SKM-1 treated with dmso at 0.1 percent for 144 hours (cell line): Measurements from ENCODE around the gene ANKRD11.
"Not testable (repeated sequence)": the region's sequence is repeated elsewhere in the genome, so short reads cannot be mapped to it uniquely, and the experiment has no call there.

Experiments
- DNase-seq: peaks from one replicate; lab custom pipeline; 2025; ENCODE audit not compliant: unreplicated experiment; lab: John Stamatoyannopoulos, UW

ANKRD11 gene

GRCh38 chr16:89386306-89387185 lies 103.8 kb downstream of the ANKRD11 start:
- no peak for DNase-seq

GRCh38 chr16:89385712-89386111 lies 104.6 kb downstream of the ANKRD11 start:
- DNase-seq: no peak

- no peak for DNase-seq
These were observed 106.1 kb downstream of the ANKRD11 start for GRCh38 chr16:89384282-89384681.

GRCh38 chr16:89383095-89384003 lies 107.0 kb downstream of the ANKRD11 start:
- no peak for DNase-seq

GRCh38 chr16:89382555-89382954 lies 107.8 kb downstream of the ANKRD11 start:
- DNase-seq: not testable (repeated sequence)

GRCh38 chr16:89381788-89382187 lies 108.6 kb downstream of the ANKRD11 start:
- no peak for DNase-seq

- DNase-seq: no peak
These were observed 109.7 kb downstream of the ANKRD11 start for GRCh38 chr16:89380681-89381080.

- no peak for DNase-seq
These were observed 111.2 kb downstream of the ANKRD11 start for GRCh38 chr16:89378947-89379771.

- no peak for DNase-seq
These were observed 112.9 kb downstream of the ANKRD11 start for GRCh38 chr16:89377453-89377848.

GRCh38 chr16:89376812-89377452 lies 113.4 kb downstream of the ANKRD11 start:
- no peak for DNase-seq

- no peak for DNase-seq
These were observed 114.7 kb downstream of the ANKRD11 start for GRCh38 chr16:89375686-89376085.

GRCh38 chr16:89375021-89375420 lies 115.3 kb downstream of the ANKRD11 start:
- no peak for DNase-seq

GRCh38 chr16:89374393-89374960 lies 115.9 kb downstream of the ANKRD11 start:
- DNase-seq: no peak

GRCh38 chr16:89373355-89374110 lies 116.8 kb downstream of the ANKRD11 start:
- no peak for DNase-seq

- no peak for DNase-seq
These were observed 118.3 kb downstream of the ANKRD11 start for GRCh38 chr16:89371968-89372634.

- no peak for DNase-seq
These were observed 119.0 kb downstream of the ANKRD11 start for GRCh38 chr16:89371386-89371785.

GRCh38 chr16:89370601-89371000 lies 119.8 kb downstream of the ANKRD11 start:
- no peak for DNase-seq

- no peak for DNase-seq
These were observed 120.3 kb downstream of the ANKRD11 start for GRCh38 chr16:89370081-89370511.
